ENCODE data around the gene LBX1.

Gene LBX1

GRCh38 chr10:101224910-101225823 is 4.1 kb downstream of the LBX1 start:
- DNase-seq: peak; percentile 34

- DNase-seq: no peak
Observed at GRCh38 chr10:101224060-101224909, 5.0 kb downstream of the LBX1 start.

GRCh38 chr10:101223274-101224059 is 5.8 kb downstream of the LBX1 start:
- no peak for DNase-seq

GRCh38 chr10:101222683-101223273 is 6.5 kb downstream of the LBX1 start:
- DNase-seq: no peak

GRCh38 chr10:101221963-101222531 is 7.2 kb downstream of the LBX1 start:
- DNase-seq: no peak

- no peak for DNase-seq
Observed at GRCh38 chr10:101221549-101221948, 7.7 kb downstream of the LBX1 start.

GRCh38 chr10:101219946-101220451 is 9.3 kb downstream of the LBX1 start:
- DNase-seq: no peak

- no peak for DNase-seq
Observed at GRCh38 chr10:101219139-101219945, 9.9 kb downstream of the LBX1 start.

- no peak for DNase-seq
Observed at GRCh38 chr10:101218351-101219138, 10.7 kb downstream of the LBX1 start.

- DNase-seq: peak; percentile 57
Observed at GRCh38 chr10:101217450-101218281, 11.6 kb downstream of the LBX1 start.

- no peak for DNase-seq
Observed at GRCh38 chr10:101217044-101217425, 12.2 kb downstream of the LBX1 start.

GRCh38 chr10:101216207-101217043 is 12.8 kb downstream of the LBX1 start:
- no peak for DNase-seq

GRCh38 chr10:101215397-101216206 is 13.7 kb downstream of the LBX1 start:
- no peak for DNase-seq

GRCh38 chr10:101214446-101215396 is 14.5 kb downstream of the LBX1 start:
- DNase-seq: peak; percentile 62

GRCh38 chr10:101208543-101208942 is 20.7 kb downstream of the LBX1 start:
- DNase-seq: no peak

- DNase-seq: no peak
Observed at GRCh38 chr10:101207026-101207425, 22.2 kb downstream of the LBX1 start.
